SK-N-MC (cell line): Measurements from ENCODE around the gene CELSR1.

Experiments used
- DNase-seq: peaks from one replicate; pipeline ENCODE4 v3.0.0-alpha.2; 2011; ENCODE audit warnings: low read depth, low spot score
- H3K27ac ChIP-seq: fragments of 200-600 bp; sonication (generic); 2 replicates; pipeline ENCODE4 v1.5.1; 2016; ENCODE audit warnings: mixed run types
- H3K36me3 ChIP-seq: fragments of 200-600 bp; sonication (generic); 2 replicates; pipeline ENCODE4 v1.6.1; 2017; ENCODE audit warnings: antibody characterized with exemption, low read length, mixed read lengths; ENCODE audit not compliant: insufficient read depth
- H3K4me3 ChIP-seq: fragments of 200-600 bp; sonication (generic); 2 replicates; pipeline ENCODE4 v1.5.1; 2016
- H3K9ac ChIP-seq: fragments of 200-600 bp; sonication (generic); 2 replicates; pipeline ENCODE4 v1.8.0; 2017; ENCODE audit warnings: mixed run types, mixed read lengths; ENCODE audit not compliant: insufficient read length
- H3K9me3 ChIP-seq: fragments of 200-600 bp; sonication (generic); 2 replicates; pipeline ENCODE4 v1.6.1; 2017; ENCODE audit warnings: low read depth, mild to moderate bottlenecking, antibody characterized with exemption, low read length, moderate library complexity, mixed read lengths
- EZH2 ChIP-seq: fragments of 200-600 bp; sonication (generic); IDR thresholded peaks from one replicate; pipeline ENCODE4 v1.6.1; 2017; ENCODE audit warnings: antibody characterized with exemption
- FOXP2 ChIP-seq: optimal IDR thresholded peaks from 2 replicates; pipeline ENCODE3; 2011; ENCODE audit warnings: mild to moderate bottlenecking, moderate library complexity; ENCODE audit not compliant: insufficient read depth; ENCODE audit errors: extremely low read length, control extremely low read depth
- POLR2AphosphoS5 ChIP-seq: IDR thresholded peaks from 2 replicates; pipeline ENCODE4 v1.6.1; 2012; ENCODE audit warnings: mild to moderate bottlenecking, low read depth, low read length, borderline replicate concordance

CELSR1 gene

DNA sequence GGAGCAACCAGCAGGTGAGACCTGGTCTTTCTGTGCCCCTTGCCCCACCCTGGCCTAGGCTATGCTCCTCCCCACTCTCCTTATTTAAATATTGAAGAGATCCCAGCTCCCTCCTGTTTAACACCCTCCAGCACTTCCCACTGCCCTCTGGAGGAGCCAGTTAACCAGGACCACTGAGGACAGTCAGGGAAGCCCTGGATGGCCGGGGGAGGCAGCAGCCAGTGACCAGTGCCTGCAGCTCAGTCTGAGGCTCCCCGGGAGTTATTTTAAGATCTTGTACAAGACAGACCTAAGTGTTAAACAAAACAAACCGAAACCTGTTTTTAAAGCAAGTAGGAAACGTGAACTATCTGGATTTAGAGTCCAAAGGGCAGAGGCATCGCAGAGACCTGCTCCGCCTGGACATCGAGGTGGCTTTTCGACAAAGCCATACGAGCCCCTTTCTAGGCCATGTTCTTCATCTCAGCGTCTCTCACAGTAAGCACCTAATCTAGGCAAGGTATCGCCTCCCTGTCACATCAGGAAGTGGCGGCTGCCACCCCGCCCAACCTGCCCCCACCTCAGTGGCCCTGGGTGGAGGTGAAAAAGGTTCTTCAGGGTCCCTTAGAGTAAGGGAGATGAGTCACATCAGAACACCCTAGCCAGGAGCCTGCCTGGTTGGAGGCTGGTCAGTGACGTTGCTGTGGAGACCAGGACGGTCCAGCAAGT, 166.7 kb downstream of the CELSR1 start:
- no peak for DNase-seq
- Histone ChIP-seq H3K9ac (no peak overlapping the region), H3K9me3 (no peaks in the 10 kb centered on the region; the same call in 1 of the 2 replicates), H3K27ac (no peak overlapping the region), H3K36me3 (no peaks in the 10 kb centered on the region), H3K4me3 (no peak overlapping the region)
- TF ChIP-seq FOXP2 (no peak), EZH2 (no peak), POLR2AphosphoS5 (no peak)

- Histone ChIP-seq H3K9me3 (no peaks in the 10 kb centered on the region), H3K36me3 (no peaks in the 10 kb centered on the region), H3K4me3 (no peak overlapping the region), H3K27ac (no peak overlapping the region), H3K9ac (no peak overlapping the region)
- TF ChIP-seq POLR2AphosphoS5 (no peak), EZH2 (no peak), FOXP2 (no peak)
- no peak for DNase-seq
Measured at GRCh38 chr22:46369716-46370583, 167.5 kb downstream of the CELSR1 start.

DNA sequence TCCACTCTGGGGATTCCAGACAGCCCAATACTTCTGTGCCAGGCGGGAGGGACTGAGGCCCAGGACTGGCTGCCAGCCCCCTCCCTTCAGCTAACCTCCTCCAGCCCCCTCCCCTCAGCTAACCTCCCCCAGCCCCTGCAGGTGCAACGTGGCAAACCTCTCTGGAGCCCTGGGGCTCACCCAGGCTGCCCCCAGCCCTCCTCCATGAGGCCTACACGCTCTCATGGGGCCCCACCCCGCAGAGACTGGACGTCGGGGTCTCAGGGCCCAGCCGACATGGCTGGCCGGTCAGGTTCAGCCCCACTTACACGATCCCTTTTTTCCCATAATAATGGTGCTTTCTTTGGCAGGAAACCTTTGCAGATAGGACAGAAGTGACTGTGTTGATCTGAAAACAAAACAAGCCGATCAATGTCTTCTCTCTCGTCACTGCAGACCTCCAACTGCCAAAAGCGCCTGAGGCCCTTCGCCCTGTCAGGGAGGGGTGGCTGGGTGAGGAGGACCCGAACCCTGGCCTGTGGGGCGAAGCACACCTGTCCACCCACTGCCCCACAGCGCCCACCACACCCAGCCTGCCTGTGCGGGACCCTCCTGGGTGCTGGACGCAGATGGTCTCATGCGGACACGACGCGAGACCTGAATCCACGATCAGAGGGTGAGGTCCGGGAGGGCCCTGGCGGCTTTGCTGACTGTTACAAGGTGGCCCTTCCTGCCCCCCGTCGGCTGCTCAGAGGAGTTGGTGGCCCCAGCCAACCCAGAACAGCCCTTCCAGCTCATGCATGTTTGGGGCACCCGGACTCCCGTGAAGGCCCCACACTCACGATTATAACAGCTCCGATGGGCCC, 168.3 kb downstream of the CELSR1 start:
- no peaks in the 10 kb centered on the region for H3K36me3 ChIP-seq
- H3K4me3 ChIP-seq: no peak overlapping the region
- H3K9ac ChIP-seq: no peak overlapping the region
- no peaks in the 10 kb centered on the region for H3K9me3 ChIP-seq
- no peak for TF ChIP-seq POLR2AphosphoS5
- no peak for TF ChIP-seq FOXP2
- TF ChIP-seq EZH2: no peak
- no peak overlapping the region for H3K27ac ChIP-seq
- DNase-seq: no peak

DNA sequence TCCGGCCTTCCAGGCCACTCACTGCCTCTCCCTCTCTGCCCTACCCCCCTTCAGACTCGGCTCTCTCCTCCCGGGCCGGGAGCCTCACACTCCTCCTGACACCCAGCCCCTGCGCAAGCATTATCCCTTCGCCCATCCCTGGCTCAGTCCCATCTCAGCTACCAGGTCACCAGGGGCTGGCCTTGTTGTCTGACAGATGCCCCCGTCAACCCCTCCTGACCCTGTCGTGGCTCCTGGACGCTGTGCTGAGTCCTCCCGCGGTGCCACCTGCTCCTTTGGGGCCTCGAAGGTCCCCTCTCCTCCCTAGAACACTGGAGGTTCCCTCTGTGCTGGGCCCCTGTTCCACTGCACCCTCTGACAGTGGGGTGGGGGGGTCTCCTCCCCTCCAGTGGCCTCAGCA, 169.0 kb downstream of the CELSR1 start:
- TF ChIP-seq FOXP2 (no peak), EZH2 (no peak), POLR2AphosphoS5 (no peak)
- Histone ChIP-seq H3K9me3 (no peaks in the 10 kb centered on the region), H3K36me3 (no peaks in the 10 kb centered on the region), H3K9ac (no peak overlapping the region), H3K27ac (no peak overlapping the region), H3K4me3 (no peak overlapping the region)
- no peak for DNase-seq

DNA sequence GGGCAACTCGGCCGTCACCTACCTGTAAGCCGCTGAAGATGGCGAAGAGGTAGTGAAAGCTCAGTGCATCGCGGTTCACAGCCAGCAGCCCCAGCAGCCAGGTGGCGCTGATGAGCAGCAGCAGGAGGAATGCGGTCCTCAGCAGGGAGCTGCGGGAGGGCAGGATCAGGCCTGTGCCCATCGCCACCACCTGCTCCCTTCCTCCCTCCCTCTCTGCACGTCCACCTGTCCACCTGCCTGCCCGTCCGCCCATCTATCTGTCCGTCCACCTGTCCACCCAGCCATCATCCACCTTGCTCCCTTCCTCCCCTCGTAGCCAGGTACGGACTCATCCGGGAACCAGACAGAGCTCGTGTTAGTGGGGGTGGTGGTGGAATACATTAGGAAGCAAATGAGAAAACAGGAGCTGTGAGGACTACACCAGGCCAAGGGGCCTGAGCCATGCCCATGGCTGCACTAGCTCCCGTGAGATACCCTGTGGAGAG, 169.7 kb downstream of the CELSR1 start:
- no peak for TF ChIP-seq EZH2
- no peak for TF ChIP-seq POLR2AphosphoS5
- no peak for TF ChIP-seq FOXP2
- Histone ChIP-seq H3K4me3 (no peak overlapping the region), H3K9me3 (no peaks in the 10 kb centered on the region), H3K9ac (no peak overlapping the region), H3K27ac (no peak overlapping the region), H3K36me3 (no peaks in the 10 kb centered on the region)
- DNase-seq: no peak

GRCh38 chr22:46366801-46367706, 170.4 kb downstream of the CELSR1 start:
- H3K36me3 ChIP-seq: no peaks in the 10 kb centered on the region
- H3K9ac ChIP-seq: no peak overlapping the region
- H3K27ac ChIP-seq: no peak overlapping the region
- no peaks in the 10 kb centered on the region for H3K9me3 ChIP-seq
- TF ChIP-seq FOXP2: no peak
- TF ChIP-seq POLR2AphosphoS5: no peak
- no peak for TF ChIP-seq EZH2
- DNase-seq: no peak
- H3K4me3 ChIP-seq: no peak overlapping the region

DNA sequence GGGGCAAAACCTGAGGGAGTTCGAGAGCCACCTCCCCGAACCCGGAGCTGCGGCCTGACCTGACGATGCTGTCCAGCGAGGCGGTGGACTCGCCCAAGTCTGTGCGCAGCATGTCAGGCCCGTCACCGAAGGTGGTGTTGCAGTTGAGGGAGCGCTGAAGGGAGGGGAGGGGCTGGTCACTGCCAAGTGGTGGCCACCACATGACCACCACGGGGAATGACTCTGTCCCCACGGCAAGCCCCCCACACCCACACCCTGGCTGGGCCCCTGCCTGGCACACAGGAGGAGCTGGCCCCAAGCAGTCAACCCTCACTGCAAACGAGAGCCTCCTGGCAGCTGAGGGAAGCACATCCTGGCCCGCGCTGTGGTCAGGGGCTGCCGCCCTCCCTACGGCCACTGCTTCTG, 171.1 kb downstream of the CELSR1 start:
- no peak for TF ChIP-seq FOXP2
- no peak for TF ChIP-seq POLR2AphosphoS5
- no peak for DNase-seq
- no peak overlapping the region for H3K4me3 ChIP-seq
- no peaks in the 10 kb centered on the region for H3K9me3 ChIP-seq
- H3K36me3 ChIP-seq: no peaks in the 10 kb centered on the region
- H3K27ac ChIP-seq: no peak overlapping the region
- no peak overlapping the region for H3K9ac ChIP-seq

DNA sequence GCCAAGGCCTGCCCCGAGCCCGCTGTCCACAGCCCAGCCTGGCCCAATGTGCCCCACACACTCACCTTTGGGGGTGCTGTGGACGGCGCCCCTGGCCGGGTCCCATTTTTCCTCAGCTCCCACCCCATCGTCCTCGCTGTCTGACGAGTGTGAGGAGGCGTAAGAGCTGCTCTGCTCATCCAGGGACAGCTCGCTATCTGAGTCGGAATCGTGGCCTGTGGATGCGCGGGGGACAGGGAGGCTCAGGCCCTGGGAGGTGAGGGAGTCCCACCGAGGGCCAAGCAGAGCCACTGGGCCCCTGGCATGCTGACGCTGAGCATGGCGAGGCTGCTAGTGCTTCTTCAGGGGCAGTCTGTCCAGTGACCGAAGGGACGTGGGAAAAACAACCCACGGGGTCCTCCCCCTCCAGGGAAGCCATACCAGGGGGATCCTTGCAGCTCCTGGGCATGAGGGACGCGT, 172.2 kb downstream of the CELSR1 start:
- no peak overlapping the region for H3K4me3 ChIP-seq
- DNase-seq: no peak
- no peaks in the 10 kb centered on the region for H3K36me3 ChIP-seq
- no peak overlapping the region for H3K27ac ChIP-seq
- no peaks in the 10 kb centered on the region for H3K9me3 ChIP-seq
- no peak overlapping the region for H3K9ac ChIP-seq
- TF ChIP-seq POLR2AphosphoS5 (no peak), EZH2 (no peak), FOXP2 (no peak)
